HepG2 (cell line): Measurements from ENCODE around the gene RPP25L. TPM values are rescaled to one million over a fixed set of nuclear protein-coding genes. Genes with fewer than 3 reads are reported as not detected.

Source experiments
- ATAC-seq: fragments of 200-7000 bp; cut with Tn5 transposase; 3 replicates; pipeline ENCODE4 v1.9.1; 2020; ENCODE audit warnings: mild to moderate bottlenecking, moderate library complexity
- BruUV-seq: library from RNA; stranded (reverse); fragments of 400-500 nt; replicated peaks from 2 replicates; lab custom pipeline; 2021; lab: Mats Ljungman, UMichigan
- CTCF ChIA-PET: fragments of 300-600 bp; formaldehyde crosslinking; extraction: SDS; loops from one replicate; lab custom pipeline; 2021; ENCODE audit warnings: low total read pairs, inconsistent platforms, low intra/inter-chr PET ratio; lab: Yijun Ruan, JAX
- POLR2A ChIA-PET: fragments of 350-600 bp; sonication (Branson Sonifier 250); formaldehyde crosslinking; loops from one replicate; lab custom pipeline; 2020; ENCODE audit warnings: antibody characterized with exemption, inconsistent platforms; lab: Yijun Ruan, JAX
- DNase-seq: peaks from one replicate; pipeline ENCODE4 v3.0.0-alpha.2; 2015; ENCODE audit warnings: low spot score
- FAIRE-seq: peaks from 3 replicates; lab custom pipeline; 2011; peaks lifted over from hg19 to GRCh38; lab: Jason Lieb, UNC
- H2AFZ ChIP-seq: one replicate; pipeline ENCODE4 v1.6.1; 2011; ENCODE audit warnings: low read length, inconsistent platforms
- H3K27ac ChIP-seq: fragments of 300-600 bp; 3 replicates; pipeline ENCODE4 v1.8.0; 2011; ENCODE audit warnings: mixed run types, mild to moderate bottlenecking, mixed read lengths, low read length, inconsistent platforms; ENCODE audit not compliant: insufficient read depth; ENCODE audit errors: extremely low read length
- H3K27me3 ChIP-seq, 2 experiments: fragments of 200-600 bp in 1 of 2; 2 replicates in 1 of 2; 3 replicates in 1 of 2; pipeline versions ENCODE4 v1.6.0 to v1.8.0; 2011; ENCODE audit warnings: low read length in 2 of 2, mild to moderate bottlenecking in 2 of 2, moderate library complexity in 2 of 2, inconsistent platforms in 1 of 2; ENCODE audit not compliant: insufficient read depth in 2 of 2, control insufficient read depth in 1 of 2
- H3K36me3 ChIP-seq, 2 experiments: fragments of 200-600 bp in 1 of 2; replicated peaks in 1 of 2; 2 replicates in 1 of 2; 3 replicates in 1 of 2; pipeline versions ENCODE4 v1.5.1 to v1.8.0; 2011; ENCODE audit warnings: low read length in 2 of 2, inconsistent platforms in 1 of 2; ENCODE audit not compliant: insufficient read depth in 2 of 2, control insufficient read depth in 1 of 2
- H3K4me1 ChIP-seq: 2 replicates; pipeline ENCODE4 v1.5.1; 2012; ENCODE audit warnings: low read length, inconsistent platforms; ENCODE audit not compliant: insufficient read depth
- H3K4me2 ChIP-seq: 2 replicates; pipeline ENCODE4 v1.6.0; 2011; ENCODE audit warnings: low read depth, low read length, inconsistent platforms
- H3K4me3 ChIP-seq, 3 experiments: fragments of 200-600 bp in 1 of 3; sonication (generic), shearing (Covaris generic) in 1 of 3; replicated peaks in 1 of 3; 2 replicates each; pipeline ENCODE4 v1.5.1; 2011 to 2016; ENCODE audit warnings: low read length in 3 of 3, inconsistent platforms in 2 of 3, low read depth in 2 of 3, mild to moderate bottlenecking in 2 of 3, control low read depth in 1 of 3, mixed read lengths in 1 of 3; ENCODE audit not compliant: insufficient read depth in 1 of 3
- H3K79me2 ChIP-seq: one replicate; pipeline ENCODE4 v1.6.1; 2011; ENCODE audit warnings: low read length, inconsistent platforms; ENCODE audit not compliant: insufficient read depth
- H3K9ac ChIP-seq: 2 replicates; pipeline ENCODE4 v1.6.0; 2011; ENCODE audit warnings: mild to moderate bottlenecking, low read depth, low read length, inconsistent platforms; ENCODE audit not compliant: insufficient read depth
- H3K9me3 ChIP-seq: 2 replicates; pipeline ENCODE4 v1.5.1; 2012; ENCODE audit warnings: mild to moderate bottlenecking, low read length
- H4K20me1 ChIP-seq: 2 replicates; pipeline ENCODE4 v1.6.0; 2011; ENCODE audit warnings: inconsistent platforms, mild to moderate bottlenecking, low read length, moderate library complexity; ENCODE audit not compliant: insufficient read depth
- CBX5 ChIP-seq: sonication (generic); formaldehyde crosslinking; IDR thresholded peaks from 2 replicates; pipeline ENCODE4 v1.4.0; 2020; ENCODE audit warnings: missing genetic modification reagents, borderline replicate concordance
- NFRKB ChIP-seq: fragments of 450-650 bp; IDR thresholded peaks from 2 replicates; pipeline ENCODE4 v1.6.1; 2017
- PHB2 ChIP-seq: fragments of 450-650 bp; IDR thresholded peaks from 2 replicates; pipeline ENCODE4 v1.6.1; 2018; ENCODE audit not compliant: partially characterized antibody
- RAD21 ChIP-seq: fragments of 450-650 bp; formaldehyde crosslinking; IDR thresholded peaks from 2 replicates; pipeline ENCODE4 v1.5.0; 2020; ENCODE audit warnings: mild to moderate bottlenecking
- U2AF2 ChIP-seq: fragments of 200-400 bp; formaldehyde crosslinking; IDR thresholded peaks from 2 replicates; pipeline ENCODE4 v1.6.1; 2017; ENCODE audit warnings: low read depth, mild to moderate bottlenecking, low read length
- ZNF160 ChIP-seq: sonication (generic); formaldehyde crosslinking; IDR thresholded peaks from 2 replicates; pipeline ENCODE4 v1.8.0; 2022; ENCODE audit warnings: mild to moderate bottlenecking, inconsistent platforms, missing genetic modification reagents
- WGBS: methylation state at CpG from one replicate; pipeline ENCODE4 v1.1.6; 2017; ENCODE audit warnings: low lambda C conversion rate; 5-methylcytosine and 5-hydroxymethylcytosine counted together
- in situ Hi-C: cut with HindIII; loops from 2 replicates; pipeline ENCODE4 v1.10.0; 2017; ENCODE audit warnings: low pct_unique_long_range_greater_than_20kb; ENCODE audit not compliant: extremely low pct_ligation_motif_present
- intact Hi-C: fragments of 100-400 bp; cut with micrococcal nuclease; formaldehyde crosslinking; loops from one replicate; pipeline ENCODE4 v1.10.0; 2022; ENCODE audit not compliant: unreplicated experiment
- polyA plus RNA-seq, 8 experiments: library from polyadenylated mRNA; depleted of rRNA in 3 of 8; stranded (reverse) in 7 of 8; unstranded in 1 of 8; fragments of >200 nt; fragmentation: Illumina TruSeq in 4 of 8; extraction: Trizol in 4 of 8; gene quantifications; 2 replicates each; pipeline versions ENCODE4 v1.2.1 to v1.2.3, GENCODE V29; 2011 to 2016; ENCODE audit warnings: low read depth in 4 of 8, missing spikeins in 1 of 8, mixed read lengths in 1 of 8; ENCODE audit not compliant: insufficient read depth in 1 of 8
- total RNA-seq, 5 experiments: library from RNA; depleted of rRNA; stranded (reverse); fragments of >200 nt; fragmentation: Illumina TruSeq; extraction: Trizol; gene quantifications; 2 replicates each; pipeline ENCODE4 v1.2.3, GENCODE V29; 2016; ENCODE audit warnings: low read depth in 1 of 5
- TF ChIP-seq, protein P1 (sequence below): sonication (generic); formaldehyde crosslinking; IDR thresholded peaks from 2 replicates; pipeline ENCODE4 v1.5.0; 2020; ENCODE audit warnings: mild to moderate bottlenecking, missing genetic modification reagents, moderate library complexity
- TF ChIP-seq, protein P2 (sequence below), 2 experiments: sonication (generic) in 1 of 2; formaldehyde crosslinking in 1 of 2; IDR thresholded peaks; 2 replicates each; pipeline versions ENCODE4 v1.6.1 to v1.9.0; 2014 to 2022; ENCODE audit warnings: antibody characterized with exemption in 1 of 2, borderline replicate concordance in 1 of 2, inconsistent platforms in 1 of 2, low read depth in 1 of 2, missing genetic modification reagents in 1 of 2
- TF ChIP-seq, protein P3 (sequence below): IDR thresholded peaks from 2 replicates; pipeline ENCODE4 v1.6.1; 2016; ENCODE audit warnings: missing compliant biosample characterization, missing genetic modification reagents, borderline replicate concordance
- TF ChIP-seq, protein P4 (sequence below): sonication (generic); formaldehyde crosslinking; IDR thresholded peaks from 2 replicates; pipeline ENCODE4 v1.4.0; 2020; ENCODE audit warnings: mild to moderate bottlenecking, missing genetic modification reagents, borderline replicate concordance

The RPP25L gene
- total and polyA plus RNA-seq, 2 of the 13 experiments (the other 11 are each of a cell fraction or from before 2014, with no cell fraction given), result 24.5 to 27.3 TPM

DNA sequence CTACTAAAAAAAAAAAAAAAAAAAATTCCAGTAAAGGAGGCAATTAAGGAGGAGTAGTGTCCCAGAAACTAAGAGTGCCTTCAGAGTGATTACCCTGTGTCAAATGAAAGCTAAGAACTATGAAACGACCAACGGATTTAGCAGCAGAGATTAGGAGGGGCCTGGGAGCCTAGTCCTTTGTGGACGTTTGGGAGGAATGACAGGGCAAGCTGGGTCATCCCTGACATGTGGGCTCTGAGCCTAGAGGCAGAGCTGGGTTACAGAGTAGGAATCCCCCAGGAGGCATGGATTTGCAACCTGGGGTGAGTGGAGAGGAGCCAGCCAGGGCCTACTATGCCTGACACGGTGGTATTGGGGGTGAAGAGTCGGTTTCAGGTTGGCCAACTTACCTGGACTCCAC, 21.3 kb upstream of the RPP25L start:
- H3K79me2 ChIP-seq, result peaks cover 14% of the 10 kb centered on the region
- DNase-seq, result no peak
- H3K36me3 ChIP-seq, result peaks cover 3 to 4% of the 10 kb centered on the region in 2 experiments; a peak in 3 of 5 replicates
- peaks cover 0 to 4% of the 10 kb centered on the region in 2 experiments; a peak in 1 of 5 replicates for H3K27me3 ChIP-seq
- no peak overlapping the region for H3K4me2 ChIP-seq
- ChIA-PET CTCF (interaction anchor here (1.1 to 4.5 kb wide), 7 partner anchors 13 to 196 kb away, joined by 3 to 54 read pairs (median 7); partner anchors contain the start of genes GALT and RPP25L), POLR2A (interaction anchor here (0.7 to 6.9 kb wide), 3 partner anchors 13 to 26 kb away, joined by 3 to 100 read pairs (median 3); partner anchors contain the start of genes GALT and IL11RA)
- H4K20me1 ChIP-seq, result no peaks in the 10 kb centered on the region
- peaks cover 60% of the 10 kb centered on the region for H3K4me1 ChIP-seq
- in situ Hi-C loops (no loop called here), intact Hi-C loops (no loop called here)
- no peak overlapping the region for H3K27ac ChIP-seq
- no peak for ATAC-seq
- no peak for FAIRE-seq
- BruUV-seq, result no TSS peak
- no peak overlapping the region for H2AFZ ChIP-seq
- no peak overlapping the region for H3K9ac ChIP-seq
- no peak overlapping the region for H3K4me3 ChIP-seq
- H3K9me3 ChIP-seq, result no peaks in the 10 kb centered on the region
- WGBS, result 62% methylated on average over 5 of the region's 5 CpGs
- no peak for TF ChIP-seq RAD21 (CRISPR knock-in tag)
- TF ChIP-seq, protein P1, sequence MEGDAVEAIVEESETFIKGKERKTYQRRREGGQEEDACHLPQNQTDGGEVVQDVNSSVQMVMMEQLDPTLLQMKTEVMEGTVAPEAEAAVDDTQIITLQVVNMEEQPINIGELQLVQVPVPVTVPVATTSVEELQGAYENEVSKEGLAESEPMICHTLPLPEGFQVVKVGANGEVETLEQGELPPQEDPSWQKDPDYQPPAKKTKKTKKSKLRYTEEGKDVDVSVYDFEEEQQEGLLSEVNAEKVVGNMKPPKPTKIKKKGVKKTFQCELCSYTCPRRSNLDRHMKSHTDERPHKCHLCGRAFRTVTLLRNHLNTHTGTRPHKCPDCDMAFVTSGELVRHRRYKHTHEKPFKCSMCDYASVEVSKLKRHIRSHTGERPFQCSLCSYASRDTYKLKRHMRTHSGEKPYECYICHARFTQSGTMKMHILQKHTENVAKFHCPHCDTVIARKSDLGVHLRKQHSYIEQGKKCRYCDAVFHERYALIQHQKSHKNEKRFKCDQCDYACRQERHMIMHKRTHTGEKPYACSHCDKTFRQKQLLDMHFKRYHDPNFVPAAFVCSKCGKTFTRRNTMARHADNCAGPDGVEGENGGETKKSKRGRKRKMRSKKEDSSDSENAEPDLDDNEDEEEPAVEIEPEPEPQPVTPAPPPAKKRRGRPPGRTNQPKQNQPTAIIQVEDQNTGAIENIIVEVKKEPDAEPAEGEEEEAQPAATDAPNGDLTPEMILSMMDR (CRISPR knock-in tag), result no peak
- no peak for TF ChIP-seq CBX5 (CRISPR knock-in tag)
- TF ChIP-seq, protein P2, sequence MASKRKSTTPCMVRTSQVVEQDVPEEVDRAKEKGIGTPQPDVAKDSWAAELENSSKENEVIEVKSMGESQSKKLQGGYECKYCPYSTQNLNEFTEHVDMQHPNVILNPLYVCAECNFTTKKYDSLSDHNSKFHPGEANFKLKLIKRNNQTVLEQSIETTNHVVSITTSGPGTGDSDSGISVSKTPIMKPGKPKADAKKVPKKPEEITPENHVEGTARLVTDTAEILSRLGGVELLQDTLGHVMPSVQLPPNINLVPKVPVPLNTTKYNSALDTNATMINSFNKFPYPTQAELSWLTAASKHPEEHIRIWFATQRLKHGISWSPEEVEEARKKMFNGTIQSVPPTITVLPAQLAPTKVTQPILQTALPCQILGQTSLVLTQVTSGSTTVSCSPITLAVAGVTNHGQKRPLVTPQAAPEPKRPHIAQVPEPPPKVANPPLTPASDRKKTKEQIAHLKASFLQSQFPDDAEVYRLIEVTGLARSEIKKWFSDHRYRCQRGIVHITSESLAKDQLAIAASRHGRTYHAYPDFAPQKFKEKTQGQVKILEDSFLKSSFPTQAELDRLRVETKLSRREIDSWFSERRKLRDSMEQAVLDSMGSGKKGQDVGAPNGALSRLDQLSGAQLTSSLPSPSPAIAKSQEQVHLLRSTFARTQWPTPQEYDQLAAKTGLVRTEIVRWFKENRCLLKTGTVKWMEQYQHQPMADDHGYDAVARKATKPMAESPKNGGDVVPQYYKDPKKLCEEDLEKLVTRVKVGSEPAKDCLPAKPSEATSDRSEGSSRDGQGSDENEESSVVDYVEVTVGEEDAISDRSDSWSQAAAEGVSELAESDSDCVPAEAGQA (IDR thresholded peaks at IDR 0.05; ENCODE audit: low read depth), result no peak
- TF ChIP-seq, protein P2 (CRISPR knock-in tag; IDR thresholded peaks at IDR 0.05; ENCODE audit: borderline replicate concordance), result no peak
- TF ChIP-seq ZNF160 (CRISPR knock-in tag), result no peak
- no peak for TF ChIP-seq PHB2
- no peak for TF ChIP-seq NFRKB
- TF ChIP-seq, protein P3, sequence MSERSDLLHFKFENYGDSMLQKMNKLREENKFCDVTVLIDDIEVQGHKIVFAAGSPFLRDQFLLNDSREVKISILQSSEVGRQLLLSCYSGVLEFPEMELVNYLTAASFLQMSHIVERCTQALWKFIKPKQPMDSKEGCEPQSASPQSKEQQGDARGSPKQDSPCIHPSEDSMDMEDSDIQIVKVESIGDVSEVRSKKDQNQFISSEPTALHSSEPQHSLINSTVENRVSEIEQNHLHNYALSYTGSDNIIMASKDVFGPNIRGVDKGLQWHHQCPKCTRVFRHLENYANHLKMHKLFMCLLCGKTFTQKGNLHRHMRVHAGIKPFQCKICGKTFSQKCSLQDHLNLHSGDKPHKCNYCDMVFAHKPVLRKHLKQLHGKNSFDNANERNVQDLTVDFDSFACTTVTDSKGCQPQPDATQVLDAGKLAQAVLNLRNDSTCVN (CRISPR knock-in tag), result no peak
- TF ChIP-seq U2AF2, result no peak
- TF ChIP-seq, protein P4, sequence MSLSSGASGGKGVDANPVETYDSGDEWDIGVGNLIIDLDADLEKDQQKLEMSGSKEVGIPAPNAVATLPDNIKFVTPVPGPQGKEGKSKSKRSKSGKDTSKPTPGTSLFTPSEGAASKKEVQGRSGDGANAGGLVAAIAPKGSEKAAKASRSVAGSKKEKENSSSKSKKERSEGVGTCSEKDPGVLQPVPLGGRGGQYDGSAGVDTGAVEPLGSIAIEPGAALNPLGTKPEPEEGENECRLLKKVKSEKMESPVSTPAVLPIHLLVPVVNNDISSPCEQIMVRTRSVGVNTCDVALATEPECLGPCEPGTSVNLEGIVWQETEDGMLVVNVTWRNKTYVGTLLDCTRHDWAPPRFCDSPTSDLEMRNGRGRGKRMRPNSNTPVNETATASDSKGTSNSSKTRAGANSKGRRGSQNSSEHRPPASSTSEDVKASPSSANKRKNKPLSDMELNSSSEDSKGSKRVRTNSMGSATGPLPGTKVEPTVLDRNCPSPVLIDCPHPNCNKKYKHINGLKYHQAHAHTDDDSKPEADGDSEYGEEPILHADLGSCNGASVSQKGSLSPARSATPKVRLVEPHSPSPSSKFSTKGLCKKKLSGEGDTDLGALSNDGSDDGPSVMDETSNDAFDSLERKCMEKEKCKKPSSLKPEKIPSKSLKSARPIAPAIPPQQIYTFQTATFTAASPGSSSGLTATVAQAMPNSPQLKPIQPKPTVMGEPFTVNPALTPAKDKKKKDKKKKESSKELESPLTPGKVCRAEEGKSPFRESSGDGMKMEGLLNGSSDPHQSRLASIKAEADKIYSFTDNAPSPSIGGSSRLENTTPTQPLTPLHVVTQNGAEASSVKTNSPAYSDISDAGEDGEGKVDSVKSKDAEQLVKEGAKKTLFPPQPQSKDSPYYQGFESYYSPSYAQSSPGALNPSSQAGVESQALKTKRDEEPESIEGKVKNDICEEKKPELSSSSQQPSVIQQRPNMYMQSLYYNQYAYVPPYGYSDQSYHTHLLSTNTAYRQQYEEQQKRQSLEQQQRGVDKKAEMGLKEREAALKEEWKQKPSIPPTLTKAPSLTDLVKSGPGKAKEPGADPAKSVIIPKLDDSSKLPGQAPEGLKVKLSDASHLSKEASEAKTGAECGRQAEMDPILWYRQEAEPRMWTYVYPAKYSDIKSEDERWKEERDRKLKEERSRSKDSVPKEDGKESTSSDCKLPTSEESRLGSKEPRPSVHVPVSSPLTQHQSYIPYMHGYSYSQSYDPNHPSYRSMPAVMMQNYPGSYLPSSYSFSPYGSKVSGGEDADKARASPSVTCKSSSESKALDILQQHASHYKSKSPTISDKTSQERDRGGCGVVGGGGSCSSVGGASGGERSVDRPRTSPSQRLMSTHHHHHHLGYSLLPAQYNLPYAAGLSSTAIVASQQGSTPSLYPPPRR (CRISPR knock-in tag), result no peak
